ENCODE results near the gene IL1RAP. TPM values are rescaled to one million over a fixed set of nuclear protein-coding genes. Genes with fewer than 3 reads are reported as not detected.

Gene IL1RAP
- total RNA-seq, 1 donor, result 14.6 TPM

- TF ChIP-seq, protein P1, sequence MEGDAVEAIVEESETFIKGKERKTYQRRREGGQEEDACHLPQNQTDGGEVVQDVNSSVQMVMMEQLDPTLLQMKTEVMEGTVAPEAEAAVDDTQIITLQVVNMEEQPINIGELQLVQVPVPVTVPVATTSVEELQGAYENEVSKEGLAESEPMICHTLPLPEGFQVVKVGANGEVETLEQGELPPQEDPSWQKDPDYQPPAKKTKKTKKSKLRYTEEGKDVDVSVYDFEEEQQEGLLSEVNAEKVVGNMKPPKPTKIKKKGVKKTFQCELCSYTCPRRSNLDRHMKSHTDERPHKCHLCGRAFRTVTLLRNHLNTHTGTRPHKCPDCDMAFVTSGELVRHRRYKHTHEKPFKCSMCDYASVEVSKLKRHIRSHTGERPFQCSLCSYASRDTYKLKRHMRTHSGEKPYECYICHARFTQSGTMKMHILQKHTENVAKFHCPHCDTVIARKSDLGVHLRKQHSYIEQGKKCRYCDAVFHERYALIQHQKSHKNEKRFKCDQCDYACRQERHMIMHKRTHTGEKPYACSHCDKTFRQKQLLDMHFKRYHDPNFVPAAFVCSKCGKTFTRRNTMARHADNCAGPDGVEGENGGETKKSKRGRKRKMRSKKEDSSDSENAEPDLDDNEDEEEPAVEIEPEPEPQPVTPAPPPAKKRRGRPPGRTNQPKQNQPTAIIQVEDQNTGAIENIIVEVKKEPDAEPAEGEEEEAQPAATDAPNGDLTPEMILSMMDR (IDR thresholded peaks at IDR 0.05; ENCODE audit: insufficient read depth, low read length), result no peak
- no peak for DNase-seq (ENCODE audit: low read depth)
These were observed 29.8 kb downstream of the IL1RAP start for GRCh38 chr3:190543671-190544070.

GRCh38 chr3:190545191-190545590 is 31.3 kb downstream of the IL1RAP start:
- DNase-seq (ENCODE audit: low read depth), result no peak
- TF ChIP-seq, protein P1 (IDR thresholded peaks at IDR 0.05; ENCODE audit: insufficient read depth, low read length), result no peak
- no peak overlapping the region for H3K4me3 ChIP-seq (ENCODE audit: low read depth, low read length)

More at GRCh38 chr3:190543671-190544070, 29.8 kb downstream of the IL1RAP start:
- no peak overlapping the region for H3K4me3 ChIP-seq (ENCODE audit: low read depth, low read length)

GRCh38 chr3:190546881-190547510 is 33.1 kb downstream of the IL1RAP start:
- H3K4me3 ChIP-seq (ENCODE audit: low read depth, low read length), result no peak overlapping the region
- TF ChIP-seq, protein P1 (IDR thresholded peaks at IDR 0.05; ENCODE audit: insufficient read depth, low read length), result no peak
- no peak for DNase-seq (ENCODE audit: low read depth)

- no peak for DNase-seq (ENCODE audit: low read depth)
- no peak overlapping the region for H3K4me3 ChIP-seq (ENCODE audit: low read depth, low read length)
- TF ChIP-seq, protein P1 (IDR thresholded peaks at IDR 0.05; ENCODE audit: insufficient read depth, low read length), result no peak
These were observed 34.3 kb downstream of the IL1RAP start for GRCh38 chr3:190548031-190548656.

DNA sequence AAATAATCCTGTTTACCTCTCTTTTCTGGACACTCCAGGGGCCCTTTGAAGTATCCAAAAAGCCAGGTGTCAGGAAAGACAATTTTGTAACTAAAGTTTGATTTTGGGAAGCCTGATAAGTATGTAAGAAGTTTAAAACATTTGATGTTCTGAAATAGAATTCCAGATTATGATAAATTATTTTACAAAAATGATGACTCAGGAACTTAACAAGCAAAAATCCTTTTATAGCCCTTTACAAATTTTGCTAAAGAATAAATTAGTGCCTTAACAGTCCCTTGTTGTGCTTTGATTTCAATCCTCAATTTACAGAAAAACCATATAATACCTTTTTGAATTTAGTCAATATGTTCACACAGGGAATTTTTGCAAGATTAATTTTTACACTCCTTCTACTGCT is 38.1 kb downstream of the IL1RAP start:
- DNase-seq (ENCODE audit: low read depth), result no peak
- TF ChIP-seq, protein P1 (IDR thresholded peaks at IDR 0.05; ENCODE audit: insufficient read depth, low read length), result no peak
- H3K4me3 ChIP-seq (ENCODE audit: low read depth, low read length), result no peak overlapping the region

- H3K4me3 ChIP-seq (ENCODE audit: low read depth, low read length), result no peak overlapping the region
- no peak for DNase-seq (ENCODE audit: low read depth)
- TF ChIP-seq, protein P1 (IDR thresholded peaks at IDR 0.05; ENCODE audit: insufficient read depth, low read length), result no peak
These were observed 39.3 kb downstream of the IL1RAP start for GRCh38 chr3:190552969-190553759.
